ENCODE results near the gene ADCY9.

- TF ChIP-seq, protein P1, sequence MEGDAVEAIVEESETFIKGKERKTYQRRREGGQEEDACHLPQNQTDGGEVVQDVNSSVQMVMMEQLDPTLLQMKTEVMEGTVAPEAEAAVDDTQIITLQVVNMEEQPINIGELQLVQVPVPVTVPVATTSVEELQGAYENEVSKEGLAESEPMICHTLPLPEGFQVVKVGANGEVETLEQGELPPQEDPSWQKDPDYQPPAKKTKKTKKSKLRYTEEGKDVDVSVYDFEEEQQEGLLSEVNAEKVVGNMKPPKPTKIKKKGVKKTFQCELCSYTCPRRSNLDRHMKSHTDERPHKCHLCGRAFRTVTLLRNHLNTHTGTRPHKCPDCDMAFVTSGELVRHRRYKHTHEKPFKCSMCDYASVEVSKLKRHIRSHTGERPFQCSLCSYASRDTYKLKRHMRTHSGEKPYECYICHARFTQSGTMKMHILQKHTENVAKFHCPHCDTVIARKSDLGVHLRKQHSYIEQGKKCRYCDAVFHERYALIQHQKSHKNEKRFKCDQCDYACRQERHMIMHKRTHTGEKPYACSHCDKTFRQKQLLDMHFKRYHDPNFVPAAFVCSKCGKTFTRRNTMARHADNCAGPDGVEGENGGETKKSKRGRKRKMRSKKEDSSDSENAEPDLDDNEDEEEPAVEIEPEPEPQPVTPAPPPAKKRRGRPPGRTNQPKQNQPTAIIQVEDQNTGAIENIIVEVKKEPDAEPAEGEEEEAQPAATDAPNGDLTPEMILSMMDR (IDR thresholded peaks at IDR 0.05; ENCODE audit: insufficient read depth, low read depth, low read length), result no peak
- TF ChIP-seq EZH2 (IDR thresholded peaks at IDR 0.05; ENCODE audit: insufficient read depth, low read length), result no peak
These were observed 48.8 kb downstream of the ADCY9 start for GRCh38 chr16:4067262-4068001.

All from astrocyte (in vitro differentiated cells and primary cell).